ENCODE results near the gene SDK2. TPM values are rescaled to one million over a fixed set of nuclear protein-coding genes. Genes with fewer than 3 reads are reported as not detected.

The SDK2 gene
- total and polyA plus RNA-seq, 2 experiments from 2014 or later, result 0.74 to 5.1 TPM

DNA sequence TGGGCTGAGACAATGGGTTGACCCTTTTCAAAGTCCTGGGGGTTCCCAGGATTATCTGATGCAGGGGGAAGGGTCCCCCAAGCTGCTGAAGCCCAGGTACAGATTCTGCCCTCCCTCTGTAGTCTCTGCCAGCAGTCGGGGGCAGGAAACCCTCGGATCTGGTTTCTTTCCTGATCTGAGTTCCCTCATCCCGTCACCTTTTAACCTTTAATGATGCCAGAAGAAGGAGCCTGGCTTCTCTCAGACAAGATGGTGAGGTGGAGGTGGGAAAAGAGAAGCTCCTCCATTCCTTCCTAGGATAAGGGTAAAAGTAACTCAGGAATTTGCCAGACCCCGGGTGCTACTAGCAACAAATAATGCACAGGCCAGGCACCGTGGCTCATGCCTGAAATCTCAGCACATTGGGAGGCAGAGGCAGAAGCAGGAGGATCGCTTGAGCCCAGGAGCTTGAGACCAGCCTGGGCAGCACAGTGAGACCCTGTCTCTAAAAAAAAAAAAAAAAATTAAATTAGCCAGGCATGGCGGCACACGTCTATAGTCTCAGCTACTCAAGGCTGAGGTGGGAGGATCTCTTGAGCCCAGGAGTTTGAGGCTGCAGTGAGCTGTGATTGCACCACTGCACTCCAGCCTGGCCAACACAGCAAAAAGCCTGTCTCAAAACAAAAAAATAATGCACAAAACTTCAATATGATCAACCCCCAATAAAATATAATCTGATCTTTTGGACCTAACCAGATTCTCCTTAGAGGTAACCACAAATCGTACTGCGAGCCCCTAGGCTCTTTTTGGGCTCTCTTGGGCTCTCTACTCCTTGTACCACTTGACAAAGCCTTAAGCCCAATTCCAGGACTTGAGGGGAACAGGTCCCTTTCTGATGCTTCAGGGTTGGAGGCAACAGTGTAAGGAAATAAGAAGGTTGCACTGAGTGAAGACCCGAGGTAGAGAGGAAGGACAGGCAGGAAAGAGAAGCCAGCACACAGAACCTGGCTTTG, 338.1 kb downstream of the SDK2 start (continued):
- TF ChIP-seq STAT1 (IDR thresholded peaks at IDR 0.05; ENCODE audit: unreplicated experiment), result no peak
- TF ChIP-seq ZNF462 (CRISPR knock-in tag; IDR thresholded peaks at IDR 0.05), result no peak
- TF ChIP-seq JUNB (IDR thresholded peaks at IDR 0.05; ENCODE audit: unreplicated experiment), result no peak
- TF ChIP-seq, protein P1, sequence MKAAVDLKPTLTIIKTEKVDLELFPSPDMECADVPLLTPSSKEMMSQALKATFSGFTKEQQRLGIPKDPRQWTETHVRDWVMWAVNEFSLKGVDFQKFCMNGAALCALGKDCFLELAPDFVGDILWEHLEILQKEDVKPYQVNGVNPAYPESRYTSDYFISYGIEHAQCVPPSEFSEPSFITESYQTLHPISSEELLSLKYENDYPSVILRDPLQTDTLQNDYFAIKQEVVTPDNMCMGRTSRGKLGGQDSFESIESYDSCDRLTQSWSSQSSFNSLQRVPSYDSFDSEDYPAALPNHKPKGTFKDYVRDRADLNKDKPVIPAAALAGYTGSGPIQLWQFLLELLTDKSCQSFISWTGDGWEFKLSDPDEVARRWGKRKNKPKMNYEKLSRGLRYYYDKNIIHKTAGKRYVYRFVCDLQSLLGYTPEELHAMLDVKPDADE (IDR thresholded peaks at IDR 0.05), result no peak
- no peak for TF ChIP-seq ZNF114 (CRISPR knock-in tag; IDR thresholded peaks at IDR 0.05)
